HG03460 (cell line): ENCODE measurements around the gene KCNH8.

Experiments used
- ATAC-seq: cut with Tn5 transposase; IDR thresholded peaks from one replicate; pipeline ENCODE4 v1.9.1; 2021; ENCODE audit not compliant: unreplicated experiment

The KCNH8 gene

DNA sequence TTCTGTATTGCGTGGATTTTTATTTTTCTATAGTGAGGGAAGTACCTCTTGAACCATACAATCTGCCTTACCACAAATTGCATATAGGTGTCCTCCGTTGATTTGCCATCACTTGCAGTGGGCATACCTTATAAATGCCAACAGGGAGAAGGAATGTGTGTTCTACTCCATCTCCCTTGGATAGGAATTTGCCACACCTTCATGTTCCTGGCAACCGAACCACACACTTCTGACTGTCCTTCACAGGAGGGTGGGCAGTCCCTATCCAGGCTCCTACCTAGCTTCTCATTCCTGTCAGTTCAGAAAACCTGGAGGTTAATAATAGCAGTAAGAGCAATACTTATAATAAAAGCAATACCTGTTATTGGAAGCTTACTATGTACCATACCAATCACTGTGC lies 428.0 kb downstream of the KCNH8 start:
- ATAC-seq = no peak
